ENCODE measurements around the gene CTIF.

The CTIF gene

DNA sequence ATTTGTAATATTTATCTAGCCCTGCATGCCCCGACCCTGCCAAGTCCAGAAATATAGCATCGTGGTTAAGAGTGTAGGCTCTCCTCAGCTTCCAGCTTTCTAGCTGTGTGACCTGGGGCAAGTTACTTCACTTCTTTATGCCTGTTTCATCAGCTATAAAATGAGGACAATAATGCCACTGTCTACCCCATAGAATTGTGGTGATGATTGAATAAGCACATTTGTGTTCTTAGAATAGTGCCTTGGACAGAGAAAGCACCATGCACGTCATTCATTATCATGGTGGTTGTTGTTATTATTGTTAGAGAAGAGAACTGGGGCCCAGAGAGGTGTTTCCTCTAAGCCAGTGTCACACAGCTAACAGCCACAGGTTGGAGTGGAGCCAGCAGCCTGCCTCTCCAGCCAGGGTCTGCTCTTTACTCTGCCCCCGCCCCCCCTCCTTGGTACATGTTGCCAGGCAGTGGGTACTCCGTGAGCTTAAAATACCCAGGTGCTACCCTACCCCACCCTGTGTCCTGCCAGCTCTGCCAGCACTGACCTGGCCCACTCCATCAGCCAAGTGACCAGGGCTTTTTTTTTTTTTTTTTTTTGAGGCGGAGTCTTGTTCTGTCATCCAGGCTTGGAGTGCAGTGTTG lies 202.1 kb downstream of the CTIF start:
- Histone ChIP-seq H3K4me2 (ENCODE audit: low read length, poor library complexity, severe bottlenecking) (no peak overlapping the region), H3K4me3 (ENCODE audit: insufficient read depth in 1 of 2, low read depth in 1 of 2, low read length in 2 of 2) (no peak overlapping the region), H3K27ac (ENCODE audit: low read length, poor library complexity, severe bottlenecking) (no peak overlapping the region), H2BK120ac (ENCODE audit: low read depth, low read length) (no peak overlapping the region), H2AFZ (ENCODE audit: low read depth, low read length) (no peak overlapping the region), H3K79me1 (replicated peaks; ENCODE audit: low read length, poor library complexity, severe bottlenecking) (peaks cover 29% of the 10 kb centered on the region), H3K27me3 (ENCODE audit: control insufficient read depth in 1 of 2, insufficient read depth in 1 of 2, low read length in 2 of 2) (no peaks in the 10 kb centered on the region), H4K91ac (ENCODE audit: low read length) (no peak overlapping the region), H2AK5ac (ENCODE audit: low read length, severe bottlenecking) (no peak overlapping the region), H3K4ac (ENCODE audit: low read depth in 1 of 2, low read length in 2 of 2) (no peak overlapping the region), H3K36me3 (ENCODE audit: control insufficient read depth in 1 of 2, insufficient read depth in 2 of 2, low read depth in 1 of 2, low read length in 2 of 2) (peaks cover 0 to 35% of the 10 kb centered on the region in 2 experiments), H3K9me3 (ENCODE audit: control insufficient read depth, low read length) (no peaks in the 10 kb centered on the region), H3K23ac (ENCODE audit: low read length in 2 of 2) (no peak overlapping the region), H4K8ac (ENCODE audit: low read length) (no peak overlapping the region), H2BK12ac (ENCODE audit: low read length in 2 of 2) (no peak overlapping the region), H3K9ac (ENCODE audit: low read length) (no peak overlapping the region), H3K14ac (ENCODE audit: low read length in 2 of 2) (no peak overlapping the region), H2BK5ac (ENCODE audit: low read depth, low read length, poor library complexity, severe bottlenecking) (no peak overlapping the region), H2BK15ac (ENCODE audit: low read depth, poor library complexity, severe bottlenecking) (no peak overlapping the region), H3K18ac (ENCODE audit: low read depth in 1 of 2, low read length in 2 of 2) (no peak overlapping the region), H3K4me1 (ENCODE audit: control insufficient read depth, insufficient read depth, low read depth, low read length) (peaks cover 22% of the 10 kb centered on the region)
- DNase-seq = no peak
- 92% methylated on average over 5 of the region's 6 CpGs for WGBS

DNA sequence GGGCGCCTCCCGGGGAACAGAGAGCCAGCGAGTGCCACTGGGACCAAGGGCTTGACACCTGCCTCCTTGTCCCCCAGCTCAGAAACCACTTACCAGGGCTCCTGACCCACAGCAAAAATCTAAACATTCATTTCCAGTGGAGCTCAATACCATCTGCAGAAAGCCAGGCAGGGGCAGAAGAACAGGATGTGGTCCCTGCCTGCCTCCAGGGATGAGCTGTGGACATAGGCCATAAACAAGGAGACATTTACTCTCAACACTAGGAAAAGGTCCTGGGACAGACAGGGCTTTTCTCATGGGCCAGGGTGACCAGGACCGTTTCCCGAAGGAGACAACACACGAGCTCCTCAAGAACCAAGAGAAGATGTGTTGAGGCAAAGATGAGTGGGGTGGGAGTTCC lies 203.0 kb downstream of the CTIF start:
- H3K4me1 ChIP-seq (ENCODE audit: control insufficient read depth, insufficient read depth, low read depth, low read length) = peaks cover 15% of the 10 kb centered on the region
- H2BK12ac ChIP-seq (ENCODE audit: low read length in 2 of 2) = no peak overlapping the region
- H3K18ac ChIP-seq (ENCODE audit: low read depth in 1 of 2, low read length in 2 of 2) = no peak overlapping the region
- no peak overlapping the region for H2BK5ac ChIP-seq (ENCODE audit: low read depth, low read length, poor library complexity, severe bottlenecking)
- no peak overlapping the region for H3K4me2 ChIP-seq (ENCODE audit: low read length, poor library complexity, severe bottlenecking)
- H3K4ac ChIP-seq (ENCODE audit: low read depth in 1 of 2, low read length in 2 of 2) = no peak overlapping the region
- no peak overlapping the region for H2AFZ ChIP-seq (ENCODE audit: low read depth, low read length)
- H4K8ac ChIP-seq (ENCODE audit: low read length) = no peak overlapping the region
- H4K91ac ChIP-seq (ENCODE audit: low read length) = no peak overlapping the region
- H3K79me1 ChIP-seq (replicated peaks; ENCODE audit: low read length, poor library complexity, severe bottlenecking) = peaks cover 22% of the 10 kb centered on the region
- peaks cover 0 to 38% of the 10 kb centered on the region in 2 experiments for H3K36me3 ChIP-seq (ENCODE audit: control insufficient read depth in 1 of 2, insufficient read depth in 2 of 2, low read depth in 1 of 2, low read length in 2 of 2)
- H3K27me3 ChIP-seq (ENCODE audit: control insufficient read depth in 1 of 2, insufficient read depth in 1 of 2, low read length in 2 of 2) = no peaks in the 10 kb centered on the region
- 82% methylated on average over 6 of the region's 6 CpGs for WGBS
- H2BK120ac ChIP-seq (ENCODE audit: low read depth, low read length) = no peak overlapping the region
- H3K14ac ChIP-seq (ENCODE audit: low read length in 2 of 2) = no peak overlapping the region
- no peaks in the 10 kb centered on the region for H3K9me3 ChIP-seq (ENCODE audit: control insufficient read depth, low read length)
- no peak for DNase-seq
- H3K4me3 ChIP-seq (ENCODE audit: insufficient read depth in 1 of 2, low read depth in 1 of 2, low read length in 2 of 2) = no peak overlapping the region
- H3K27ac ChIP-seq (ENCODE audit: low read length, poor library complexity, severe bottlenecking) = no peak overlapping the region
- no peak overlapping the region for H2BK15ac ChIP-seq (ENCODE audit: low read depth, poor library complexity, severe bottlenecking)
- H2AK5ac ChIP-seq (ENCODE audit: low read length, severe bottlenecking) = no peak overlapping the region
- peak overlapping the region; percentile 90 for H3K9ac ChIP-seq (ENCODE audit: low read length)
- peak overlapping the region in 1 of 2 experiments; percentile 36 for H3K23ac ChIP-seq (ENCODE audit: low read length in 2 of 2)

DNA sequence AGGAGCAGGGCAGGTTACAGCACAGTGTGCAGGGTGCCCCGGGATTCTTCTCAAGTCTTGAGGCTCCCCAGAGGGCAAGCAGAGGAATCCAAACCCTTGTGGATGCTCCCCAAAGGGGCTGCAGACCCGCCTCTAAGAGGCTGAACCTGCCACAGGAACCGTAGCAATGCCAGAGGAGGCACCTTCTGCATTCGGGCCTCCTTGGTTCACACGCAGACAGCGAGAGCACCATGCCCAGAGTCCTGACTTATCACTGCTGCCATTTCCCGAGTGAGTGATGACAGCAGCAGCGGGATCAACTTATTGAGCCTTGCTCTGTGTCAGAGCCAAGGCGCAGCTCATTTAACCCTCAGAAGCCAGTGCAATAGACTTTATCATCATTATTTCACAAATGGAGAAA lies 203.5 kb downstream of the CTIF start:
- WGBS = 95% methylated on average over 9 of the region's 9 CpGs

DNA sequence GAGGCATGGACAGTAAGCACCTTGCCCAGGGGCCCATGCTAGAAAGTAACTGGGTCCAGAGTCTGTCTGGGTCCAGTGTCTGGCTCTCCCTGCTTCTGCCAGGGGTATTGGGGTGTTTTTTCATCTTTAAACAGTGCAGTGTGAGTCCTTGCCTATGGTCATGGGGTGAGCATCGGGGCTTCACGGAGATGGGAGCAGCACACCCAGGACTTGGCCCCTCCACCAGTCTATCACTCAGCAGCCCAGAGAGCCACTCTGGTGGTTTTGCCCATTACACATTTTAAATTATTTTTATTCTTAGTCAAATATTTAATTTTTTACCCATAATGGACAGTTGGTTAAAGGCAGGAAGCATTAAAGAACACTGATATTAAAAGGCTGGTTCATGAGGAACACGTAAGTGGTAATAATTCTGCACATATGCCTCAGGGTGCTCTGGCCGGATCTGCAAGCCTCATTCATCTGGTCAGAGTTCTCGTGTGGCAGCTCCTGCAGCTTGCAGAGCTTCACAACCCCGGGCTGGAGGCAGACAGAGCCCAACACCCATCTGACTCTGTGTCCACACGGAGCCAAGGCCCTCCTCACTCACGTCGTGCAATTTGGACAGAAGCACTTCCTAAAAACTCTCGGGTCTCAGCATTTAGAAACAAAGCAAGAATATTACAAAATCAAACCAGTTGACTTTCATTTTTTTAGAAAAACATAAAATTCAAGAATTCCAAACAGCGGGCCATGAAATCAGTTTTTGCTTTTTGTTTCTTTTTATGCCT lies 204.1 kb downstream of the CTIF start:
- Histone ChIP-seq H2BK120ac (ENCODE audit: low read depth, low read length) (no peak overlapping the region), H2AFZ (ENCODE audit: low read depth, low read length) (no peak overlapping the region), H2AK5ac (ENCODE audit: low read length, severe bottlenecking) (no peak overlapping the region), H3K79me1 (replicated peaks; ENCODE audit: low read length, poor library complexity, severe bottlenecking) (peaks cover 21% of the 10 kb centered on the region), H4K8ac (ENCODE audit: low read length) (no peak overlapping the region), H3K36me3 (ENCODE audit: control insufficient read depth in 1 of 2, insufficient read depth in 2 of 2, low read depth in 1 of 2, low read length in 2 of 2) (peaks cover 0 to 37% of the 10 kb centered on the region in 2 experiments), H3K4me3 (ENCODE audit: insufficient read depth in 1 of 2, low read depth in 1 of 2, low read length in 2 of 2) (no peak overlapping the region), H3K4me1 (ENCODE audit: control insufficient read depth, insufficient read depth, low read depth, low read length) (peaks cover 8% of the 10 kb centered on the region), H3K18ac (ENCODE audit: low read depth in 1 of 2, low read length in 2 of 2) (peak overlapping the region in 1 of 2 experiments; percentile 42), H2BK15ac (ENCODE audit: low read depth, poor library complexity, severe bottlenecking) (no peak overlapping the region), H2BK5ac (ENCODE audit: low read depth, low read length, poor library complexity, severe bottlenecking) (no peak overlapping the region), H3K23ac (ENCODE audit: low read length in 2 of 2) (no peak overlapping the region), H3K27ac (ENCODE audit: low read length, poor library complexity, severe bottlenecking) (no peak overlapping the region), H3K9ac (ENCODE audit: low read length) (peak overlapping the region; percentile 90), H3K9me3 (ENCODE audit: control insufficient read depth, low read length) (no peaks in the 10 kb centered on the region), H3K4ac (ENCODE audit: low read depth in 1 of 2, low read length in 2 of 2) (no peak overlapping the region), H3K4me2 (ENCODE audit: low read length, poor library complexity, severe bottlenecking) (no peak overlapping the region), H3K27me3 (ENCODE audit: control insufficient read depth in 1 of 2, insufficient read depth in 1 of 2, low read length in 2 of 2) (no peaks in the 10 kb centered on the region), H3K14ac (ENCODE audit: low read length in 2 of 2) (no peak overlapping the region), H4K91ac (ENCODE audit: low read length) (no peak overlapping the region), H2BK12ac (ENCODE audit: low read length in 2 of 2) (no peak overlapping the region)
- 60% methylated on average over 10 of the region's 11 CpGs for WGBS
- peak; percentile 37 for DNase-seq

More for the DNA sequence above, 203.5 kb downstream of the CTIF start:
- H2AK5ac ChIP-seq (ENCODE audit: low read length, severe bottlenecking) = no peak overlapping the region
- no peak overlapping the region for H2BK15ac ChIP-seq (ENCODE audit: low read depth, poor library complexity, severe bottlenecking)
- H3K27me3 ChIP-seq (ENCODE audit: control insufficient read depth in 1 of 2, insufficient read depth in 1 of 2, low read length in 2 of 2) = no peaks in the 10 kb centered on the region
- H3K79me1 ChIP-seq (replicated peaks; ENCODE audit: low read length, poor library complexity, severe bottlenecking) = peaks cover 22% of the 10 kb centered on the region
- no peak overlapping the region for H3K27ac ChIP-seq (ENCODE audit: low read length, poor library complexity, severe bottlenecking)
- no peak overlapping the region for H3K23ac ChIP-seq (ENCODE audit: low read length in 2 of 2)
- no peak overlapping the region for H2BK5ac ChIP-seq (ENCODE audit: low read depth, low read length, poor library complexity, severe bottlenecking)
- no peak for DNase-seq
- H3K9me3 ChIP-seq (ENCODE audit: control insufficient read depth, low read length) = no peaks in the 10 kb centered on the region
- no peak overlapping the region for H2BK120ac ChIP-seq (ENCODE audit: low read depth, low read length)
- no peak overlapping the region for H3K14ac ChIP-seq (ENCODE audit: low read length in 2 of 2)
- no peak overlapping the region for H3K4me3 ChIP-seq (ENCODE audit: insufficient read depth in 1 of 2, low read depth in 1 of 2, low read length in 2 of 2)
- H3K36me3 ChIP-seq (ENCODE audit: control insufficient read depth in 1 of 2, insufficient read depth in 2 of 2, low read depth in 1 of 2, low read length in 2 of 2) = peaks cover 0 to 38% of the 10 kb centered on the region in 2 experiments
- peaks cover 11% of the 10 kb centered on the region for H3K4me1 ChIP-seq (ENCODE audit: control insufficient read depth, insufficient read depth, low read depth, low read length)
- peak overlapping the region; percentile 90 for H3K9ac ChIP-seq (ENCODE audit: low read length)
- H2BK12ac ChIP-seq (ENCODE audit: low read length in 2 of 2) = no peak overlapping the region
- no peak overlapping the region for H3K18ac ChIP-seq (ENCODE audit: low read depth in 1 of 2, low read length in 2 of 2)
- H2AFZ ChIP-seq (ENCODE audit: low read depth, low read length) = no peak overlapping the region
- H3K4ac ChIP-seq (ENCODE audit: low read depth in 1 of 2, low read length in 2 of 2) = no peak overlapping the region
- H3K4me2 ChIP-seq (ENCODE audit: low read length, poor library complexity, severe bottlenecking) = no peak overlapping the region
- H4K8ac ChIP-seq (ENCODE audit: low read length) = no peak overlapping the region
- no peak overlapping the region for H4K91ac ChIP-seq (ENCODE audit: low read length)

Data from mesenchymal stem cell (in vitro differentiated cells and primary cell).